H1 (cell line): ENCODE data around the gene ARMH3. TPM values are rescaled to one million over a fixed set of nuclear protein-coding genes. Genes with fewer than 3 reads are reported as not detected.

Experiments used
- CTCF ChIA-PET: fragments of 300-600 bp; sonication (Branson Sonifier 250); formaldehyde crosslinking; loops from one replicate; lab custom pipeline; 2021; ENCODE audit not compliant: partially characterized antibody; lab: Charles Lee
- POLR2A ChIA-PET: fragments of 300-600 bp; sonication (Branson Sonifier 250); formaldehyde crosslinking; loops from one replicate; lab custom pipeline; 2021; ENCODE audit warnings: inconsistent platforms; ENCODE audit not compliant: partially characterized antibody; lab: Charles Lee
- DNase-seq, 2 experiments: peaks; one replicate each; pipeline versions ENCODE4 v3.0.0 to v3.0.0-alpha.2; 2010 to 2022; ENCODE audit warnings: low spot score in 2 of 2, low read depth in 1 of 2, mixed read lengths in 1 of 2
- FAIRE-seq: peaks from 2 replicates; lab custom pipeline; 2011; peaks lifted over from hg19 to GRCh38; lab: Jason Lieb, UNC
- H2AFZ ChIP-seq: 2 replicates; pipeline ENCODE4 v1.8.1; 2012; ENCODE audit warnings: low read length, inconsistent platforms
- H2AK5ac ChIP-seq: 2 replicates; pipeline ENCODE4 v1.6.1; 2013; ENCODE audit warnings: low read depth, low read length
- H2BK120ac ChIP-seq: replicated peaks from 2 replicates; pipeline ENCODE3; 2013; ENCODE audit warnings: low read depth, low read length, inconsistent platforms
- H2BK12ac ChIP-seq: 2 replicates; pipeline ENCODE4 v1.6.1; 2013; ENCODE audit warnings: low read depth, low read length
- H2BK15ac ChIP-seq: 2 replicates; pipeline ENCODE4 v1.6.1; 2013; ENCODE audit warnings: low read length
- H2BK20ac ChIP-seq: 2 replicates; pipeline ENCODE4 v1.6.1; 2013; ENCODE audit warnings: low read length
- H2BK5ac ChIP-seq: 2 replicates; pipeline ENCODE4 v1.6.1; 2013; ENCODE audit warnings: low read depth, low read length
- H3K14ac ChIP-seq: 2 replicates; pipeline ENCODE4 v1.6.1; 2013; ENCODE audit warnings: inconsistent platforms; ENCODE audit not compliant: insufficient read length
- H3K18ac ChIP-seq: 2 replicates; pipeline ENCODE4 v1.6.1; 2013; ENCODE audit warnings: low read length; ENCODE audit errors: extremely low read depth
- H3K23ac ChIP-seq: 2 replicates; pipeline ENCODE4 v1.6.1; 2013; ENCODE audit warnings: inconsistent platforms; ENCODE audit not compliant: insufficient read length
- H3K23me2 ChIP-seq: 2 replicates; pipeline ENCODE4 v1.6.1; 2013; ENCODE audit warnings: low read depth, low read length
- H3K27ac ChIP-seq: 2 replicates; pipeline ENCODE4 v1.6.1; 2011; ENCODE audit warnings: low read depth, low read length, inconsistent platforms
- H3K27me3 ChIP-seq, 4 experiments: replicated peaks in 1 of 4; 1 replicate in 1 of 4; 2 replicates in 3 of 4; pipeline versions ENCODE4 v1.6.1 to v1.8.1; 2011 to 2013; ENCODE audit warnings: low read length in 3 of 4, mild to moderate bottlenecking in 3 of 4, inconsistent platforms in 2 of 4, mixed read lengths in 2 of 4, moderate library complexity in 1 of 4; ENCODE audit not compliant: control insufficient read depth in 3 of 4, insufficient read depth in 3 of 4; ENCODE audit errors: extremely low read depth in 1 of 4
- H3K36me3 ChIP-seq, 4 experiments: 2 replicates each; pipeline versions ENCODE4 v1.6.1 to v1.8.1; 2011 to 2013; ENCODE audit warnings: mild to moderate bottlenecking in 4 of 4, low read length in 3 of 4, moderate library complexity in 2 of 4, control low read depth in 1 of 4, inconsistent platforms in 1 of 4; ENCODE audit not compliant: insufficient read depth in 4 of 4, control insufficient read depth in 2 of 4
- H3K4ac ChIP-seq: replicated peaks from 2 replicates; pipeline ENCODE3; 2013; ENCODE audit warnings: low read length, low read depth, mixed read lengths, inconsistent platforms; ENCODE audit not compliant: insufficient read length
- H3K4me1 ChIP-seq, 4 experiments: replicated peaks in 1 of 4; 1 replicate in 1 of 4; 2 replicates in 3 of 4; pipeline versions ENCODE4 v1.6.1 to v1.8.1; 2011 to 2013; ENCODE audit warnings: low read length in 3 of 4, inconsistent platforms in 2 of 4, mixed read lengths in 1 of 4; ENCODE audit not compliant: insufficient read depth in 4 of 4, control insufficient read depth in 3 of 4
- H3K4me2 ChIP-seq, 2 experiments: 2 replicates each; pipeline versions ENCODE4 v1.6.1 to v1.8.1; 2011 to 2013; ENCODE audit warnings: low read depth in 2 of 2, low read length in 2 of 2, control low read depth in 1 of 2, inconsistent platforms in 1 of 2, mild to moderate bottlenecking in 1 of 2; ENCODE audit not compliant: insufficient read depth in 1 of 2
- H3K4me3 ChIP-seq, 4 experiments: fragments of 200-600, 300-600 bp in 1 of 4; sonication (generic), shearing (Covaris generic), sonication (Bioruptor Twin) in 1 of 4; 2 replicates each; pipeline versions ENCODE4 v1.5.1 to v1.8.1; 2011 to 2016; ENCODE audit warnings: low read length in 4 of 4, low read depth in 3 of 4, control low read depth in 2 of 4, inconsistent platforms in 2 of 4, mild to moderate bottlenecking in 2 of 4, mixed read lengths in 1 of 4, moderate library complexity in 1 of 4; ENCODE audit not compliant: insufficient read depth in 2 of 4; ENCODE audit errors: extremely low read depth in 1 of 4
- H3K56ac ChIP-seq: replicated peaks from 2 replicates; pipeline ENCODE3; 2013; ENCODE audit warnings: low read depth, mild to moderate bottlenecking, mixed read lengths, low read length, inconsistent platforms; ENCODE audit not compliant: insufficient read length
- H3K79me1 ChIP-seq: 2 replicates; pipeline ENCODE4 v1.6.1; 2013; ENCODE audit warnings: low read depth, low read length, control low read depth
- H3K79me2 ChIP-seq, 2 experiments: 2 replicates each; pipeline versions ENCODE4 v1.6.1 to v1.8.1; 2012 to 2013; ENCODE audit warnings: low read length in 2 of 2, mild to moderate bottlenecking in 2 of 2, inconsistent platforms in 1 of 2; ENCODE audit not compliant: insufficient read depth in 2 of 2, control insufficient read depth in 1 of 2
- H3K9ac ChIP-seq, 4 experiments: replicated peaks in 1 of 4; 1 replicate in 1 of 4; 2 replicates in 3 of 4; pipeline versions ENCODE4 v1.6.1 to v1.8.1; 2011 to 2013; ENCODE audit warnings: low read depth in 3 of 4, low read length in 3 of 4, control low read depth in 2 of 4, mild to moderate bottlenecking in 2 of 4, moderate library complexity in 2 of 4, inconsistent platforms in 1 of 4; ENCODE audit errors: extremely low read depth in 1 of 4
- H3K9me3 ChIP-seq, 2 experiments: 2 replicates each; pipeline versions ENCODE4 v1.6.1 to v1.8.1; 2012 to 2013; ENCODE audit warnings: mild to moderate bottlenecking in 2 of 2, moderate library complexity in 2 of 2, control low read depth in 1 of 2, inconsistent platforms in 1 of 2, low read depth in 1 of 2, low read length in 1 of 2, mixed read lengths in 1 of 2; ENCODE audit not compliant: insufficient read depth in 2 of 2
- H4K20me1 ChIP-seq, 2 experiments: replicated peaks in 1 of 2; 2 replicates each; pipeline versions ENCODE3 to v1.8.1; 2011 to 2013; ENCODE audit warnings: inconsistent platforms in 2 of 2, low read length in 2 of 2, mild to moderate bottlenecking in 1 of 2; ENCODE audit not compliant: insufficient read depth in 2 of 2, control insufficient read depth in 1 of 2
- H4K5ac ChIP-seq: 2 replicates; pipeline ENCODE4 v1.6.1; 2013; ENCODE audit warnings: low read length, low read depth, mixed read lengths, inconsistent platforms; ENCODE audit not compliant: insufficient read length
- H4K8ac ChIP-seq: 2 replicates; pipeline ENCODE4 v1.8.0; 2013; ENCODE audit warnings: mild to moderate bottlenecking, moderate library complexity, low read length, inconsistent platforms; ENCODE audit not compliant: insufficient read depth; ENCODE audit errors: extremely low read depth
- H4K91ac ChIP-seq: replicated peaks from 2 replicates; pipeline ENCODE3; 2013; ENCODE audit warnings: low read length, mixed read lengths, inconsistent platforms; ENCODE audit not compliant: insufficient read length
- BRCA1 ChIP-seq: IDR thresholded peaks from 2 replicates; pipeline ENCODE4 v1.6.1; 2012; ENCODE audit warnings: low read depth, low read length, improper control_type of control experiment
- CBX8 ChIP-seq: fragments of 300-800, 300-1000 bp; sonication (generic); IDR thresholded peaks from 2 replicates; pipeline ENCODE4 v1.7.1; 2016; ENCODE audit warnings: low read depth, low read length, borderline replicate concordance
- CHD2 ChIP-seq: IDR thresholded peaks from 2 replicates; pipeline ENCODE4 v1.6.1; 2012; ENCODE audit warnings: low read length, improper control_type of control experiment
- HDAC6 ChIP-seq: IDR thresholded peaks from one replicate; pipeline ENCODE4 v1.7.1; 2012; ENCODE audit warnings: low read depth, mild to moderate bottlenecking, inconsistent platforms, low read length, moderate library complexity
- JUN ChIP-seq: IDR thresholded peaks from 2 replicates; pipeline ENCODE4 v1.6.1; 2011; ENCODE audit warnings: low read depth, mild to moderate bottlenecking, improper control_type of control experiment, low read length
- KDM4A ChIP-seq: IDR thresholded peaks from one replicate; pipeline ENCODE4 v1.7.1; 2012; ENCODE audit warnings: low read depth, mild to moderate bottlenecking, moderate library complexity, low read length, inconsistent platforms; ENCODE audit not compliant: severe bottlenecking
- MAX ChIP-seq: IDR thresholded peaks from 2 replicates; pipeline ENCODE4 v1.6.1; 2012; ENCODE audit warnings: inconsistent platforms
- NANOG ChIP-seq: IDR thresholded peaks from 2 replicates; pipeline ENCODE4 v1.6.1; 2011; ENCODE audit warnings: low read length, low read depth, mild to moderate bottlenecking, inconsistent platforms; ENCODE audit not compliant: insufficient read depth, poor library complexity, severe bottlenecking
- NRF1 ChIP-seq: IDR thresholded peaks from 2 replicates; pipeline ENCODE4 v1.6.1; 2011; ENCODE audit warnings: mild to moderate bottlenecking, low read depth, low read length, improper control_type of control experiment
- RAD21 ChIP-seq, 2 experiments: IDR thresholded peaks in 1 of 2; conservative IDR thresholded peaks in 1 of 2; 2 replicates each; pipeline ENCODE4 v1.6.1; 2011; ENCODE audit warnings: low read depth in 2 of 2, low read length in 2 of 2, improper control_type of control experiment in 1 of 2, inconsistent platforms in 1 of 2, mild to moderate bottlenecking in 1 of 2, moderate library complexity in 1 of 2
- RFX5 ChIP-seq: IDR thresholded peaks from 2 replicates; pipeline ENCODE4 v1.6.1; 2011; ENCODE audit warnings: low read depth, low read length, improper control_type of control experiment, borderline replicate concordance
- SIX5 ChIP-seq: IDR thresholded peaks from 2 replicates; pipeline ENCODE4 v1.6.1; 2011; ENCODE audit warnings: mild to moderate bottlenecking, low read depth, low read length
- SP1 ChIP-seq: IDR thresholded peaks from 2 replicates; pipeline ENCODE4 v1.6.1; 2011; ENCODE audit warnings: low read depth, low read length
- polyA plus RNA-seq, 7 experiments: library from polyadenylated mRNA; depleted of rRNA in 3 of 7; stranded (reverse) in 5 of 7; unstranded in 2 of 7; fragments of >200 nt in 5 of 7; fragments of 200-250 nt in 2 of 7; gene quantifications; 1 replicate in 5 of 7; 2 replicates in 1 of 7; 4 replicates in 1 of 7; pipeline versions ENCODE4 v1.2.1 to v1.2.3, GENCODE V29; 2011 to 2013; ENCODE audit warnings: missing spikeins in 2 of 7, mixed read lengths in 2 of 7
- total RNA-seq: library from RNA; stranded (reverse); fragmentation: NEBNext Ultra II Directional; extraction: Animal tissue kit (Norgen Biotek cat#: 25700); gene quantifications from 2 replicates; pipeline ENCODE4 v1.2.1, GENCODE V29; 2021

ARMH3 gene
- total and polyA plus RNA-seq, 2 of the 8 experiments (the other 6 are each of a cell fraction or from before 2014, with no cell fraction given): 11.6 to 18.3 TPM

GRCh38 chr10:102004376-102004775, 51.6 kb downstream of the ARMH3 start:
- Histone ChIP-seq H4K8ac (no peak overlapping the region), H4K5ac (no peak overlapping the region), H3K79me2 (no peaks in the 10 kb centered on the region), H3K4me1 (peaks cover 0 to under 1% (median under 1%) of the 10 kb centered on the region in 4 experiments; a peak in 3 of 7 replicates), H2BK120ac (no peak overlapping the region), H3K9ac (no peak overlapping the region), H2BK20ac (no peak overlapping the region), H3K23me2 (no peaks in the 10 kb centered on the region), H2BK5ac (no peak overlapping the region), H4K91ac (no peak overlapping the region), H3K4me3 (no peak overlapping the region), H3K27ac (no peak overlapping the region), H3K23ac (no peak overlapping the region), H3K36me3 (peaks cover 0 to 18% (median 9%) of the 10 kb centered on the region in 4 experiments; a peak in 5 of 8 replicates), H2BK12ac (no peak overlapping the region), H3K27me3 (no peaks in the 10 kb centered on the region), H3K9me3 (no peaks in the 10 kb centered on the region), H3K79me1 (no peaks in the 10 kb centered on the region), H2BK15ac (no peak overlapping the region), H4K20me1 (no peaks in the 10 kb centered on the region), H2AFZ (no peak overlapping the region), H3K4ac (no peak overlapping the region), H3K18ac (no peak overlapping the region), H3K4me2 (no peak overlapping the region), H3K56ac (no peak overlapping the region), H3K14ac (no peak overlapping the region), H2AK5ac (no peak overlapping the region)
- ChIA-PET CTCF (interaction anchor here (1.2 to 1.9 kb wide), 3 partner anchors 69 to 163 kb away, joined by 5 to 7 read pairs (median 5); no protein-coding TSS in a partner anchor), POLR2A (no interaction called here)
- DNase-seq (no peak), FAIRE-seq (no peak)
- TF ChIP-seq CBX8 (no peak), HDAC6 (no peak), SIX5 (no peak), NANOG (no peak), KDM4A (no peak), NRF1 (no peak), BRCA1 (no peak), JUN (no peak), CHD2 (no peak), MAX (no peak), RFX5 (no peak), SP1 (no peak), RAD21 (IDR thresholded peaks at IDR 0.05 in 1 of 2, conservative IDR thresholded peaks at IDR 0.05 in 1 of 2; ENCODE audit: low read depth in 2 of 2, low read length in 2 of 2) (no peak)
